ENCODE measurements around the gene OFD1.

Gene OFD1

GRCh38 chrX:13733506-13733905 is 1.0 kb upstream of the OFD1 start:
- H3K4ac ChIP-seq (ENCODE audit: low read depth, low read length): no peak overlapping the region
- H3K23ac ChIP-seq (ENCODE audit: low read length): no peak overlapping the region
- WGBS (ENCODE audit: extremely low coverage, insufficient coverage, insufficient read length): no CpG with 5 or more reads among the region's 4 CpGs
- no peak overlapping the region for H2BK120ac ChIP-seq (ENCODE audit: insufficient read depth, low read length, poor library complexity)
- H3K27ac ChIP-seq (ENCODE audit: low read depth, low read length): no peak overlapping the region
- no peak overlapping the region for H3K14ac ChIP-seq (ENCODE audit: low read length)
- peaks cover 7% of the 10 kb centered on the region for H3K79me1 ChIP-seq (ENCODE audit: low read length)
- peak overlapping the region; percentile 57 for H3K4me2 ChIP-seq (ENCODE audit: low read length)
- no peaks in the 10 kb centered on the region for H3K27me3 ChIP-seq (ENCODE audit: insufficient read depth, low read length)
- no peak overlapping the region for H3K4me3 ChIP-seq (ENCODE audit: low read depth, low read length)
- H4K91ac ChIP-seq (ENCODE audit: low read depth, low read length): no peak overlapping the region
- H2AFZ ChIP-seq (ENCODE audit: insufficient read depth, low read length, poor library complexity): no peak overlapping the region
- peaks cover 8% of the 10 kb centered on the region for H3K79me2 ChIP-seq (ENCODE audit: control insufficient read depth, insufficient read depth, low read length, poor library complexity)
- no peak overlapping the region for H3K9ac ChIP-seq (ENCODE audit: low read length)
- no peak overlapping the region for H2AK5ac ChIP-seq (ENCODE audit: low read length)
- no peak overlapping the region for H4K12ac ChIP-seq (ENCODE audit: low read depth, low read length)
- no peak overlapping the region for H4K8ac ChIP-seq (ENCODE audit: low read depth, low read length)
- no peak for DNase-seq
- no peaks in the 10 kb centered on the region for H3K9me3 ChIP-seq (ENCODE audit: insufficient read depth, low read depth, low read length)
- H3K4me1 ChIP-seq (ENCODE audit: control insufficient read depth in 1 of 2, insufficient read depth in 2 of 2, low read length in 2 of 2): peaks cover 0 to 3% of the 10 kb centered on the region in 2 experiments
- H3K36me3 ChIP-seq (ENCODE audit: control insufficient read depth in 1 of 2, insufficient read depth in 2 of 2, low read length in 2 of 2): peaks cover 0 to 3% of the 10 kb centered on the region in 2 experiments
- no peak overlapping the region for H2BK5ac ChIP-seq (ENCODE audit: low read depth, low read length, poor library complexity)
- H2BK12ac ChIP-seq (ENCODE audit: low read length): no peak overlapping the region
- H3K18ac ChIP-seq (ENCODE audit: low read length): no peak overlapping the region

- Histone ChIP-seq H3K27me3 (ENCODE audit: insufficient read depth, low read length) (no peaks in the 10 kb centered on the region), H3K4ac (ENCODE audit: low read depth, low read length) (no peak overlapping the region), H3K79me1 (ENCODE audit: low read length) (no peaks in the 10 kb centered on the region), H3K9ac (ENCODE audit: low read length) (no peak overlapping the region), H4K12ac (ENCODE audit: low read depth, low read length) (no peak overlapping the region), H3K4me3 (ENCODE audit: low read depth, low read length) (no peak overlapping the region), H4K91ac (ENCODE audit: low read depth, low read length) (no peak overlapping the region), H3K4me2 (ENCODE audit: low read length) (no peak overlapping the region), H3K9me3 (ENCODE audit: insufficient read depth, low read depth, low read length) (no peaks in the 10 kb centered on the region), H3K36me3 (ENCODE audit: control insufficient read depth in 1 of 2, insufficient read depth in 2 of 2, low read length in 2 of 2) (peaks cover 3 to 9% of the 10 kb centered on the region in 2 experiments), H3K23ac (ENCODE audit: low read length) (no peak overlapping the region), H2BK5ac (ENCODE audit: low read depth, low read length, poor library complexity) (peak overlapping the region; percentile 2), H2AFZ (ENCODE audit: insufficient read depth, low read length, poor library complexity) (no peak overlapping the region), H2AK5ac (ENCODE audit: low read length) (no peak overlapping the region), H3K18ac (ENCODE audit: low read length) (no peak overlapping the region), H4K8ac (ENCODE audit: low read depth, low read length) (no peak overlapping the region), H2BK12ac (ENCODE audit: low read length) (no peak overlapping the region), H3K27ac (ENCODE audit: low read depth, low read length) (peak overlapping the region; percentile 10), H3K79me2 (ENCODE audit: control insufficient read depth, insufficient read depth, low read length, poor library complexity) (no peaks in the 10 kb centered on the region), H3K14ac (ENCODE audit: low read length) (no peak overlapping the region), H2BK120ac (ENCODE audit: insufficient read depth, low read length, poor library complexity) (no peak overlapping the region), H3K4me1 (ENCODE audit: control insufficient read depth in 1 of 2, insufficient read depth in 2 of 2, low read length in 2 of 2) (no peaks in the 10 kb centered on the region)
- WGBS (ENCODE audit: extremely low coverage, insufficient coverage, insufficient read length): no CpG with 5 or more reads among the region's 6 CpGs
- DNase-seq: no peak
Observed at GRCh38 chrX:13741695-13742094, 7.1 kb downstream of the OFD1 start.

DNA sequence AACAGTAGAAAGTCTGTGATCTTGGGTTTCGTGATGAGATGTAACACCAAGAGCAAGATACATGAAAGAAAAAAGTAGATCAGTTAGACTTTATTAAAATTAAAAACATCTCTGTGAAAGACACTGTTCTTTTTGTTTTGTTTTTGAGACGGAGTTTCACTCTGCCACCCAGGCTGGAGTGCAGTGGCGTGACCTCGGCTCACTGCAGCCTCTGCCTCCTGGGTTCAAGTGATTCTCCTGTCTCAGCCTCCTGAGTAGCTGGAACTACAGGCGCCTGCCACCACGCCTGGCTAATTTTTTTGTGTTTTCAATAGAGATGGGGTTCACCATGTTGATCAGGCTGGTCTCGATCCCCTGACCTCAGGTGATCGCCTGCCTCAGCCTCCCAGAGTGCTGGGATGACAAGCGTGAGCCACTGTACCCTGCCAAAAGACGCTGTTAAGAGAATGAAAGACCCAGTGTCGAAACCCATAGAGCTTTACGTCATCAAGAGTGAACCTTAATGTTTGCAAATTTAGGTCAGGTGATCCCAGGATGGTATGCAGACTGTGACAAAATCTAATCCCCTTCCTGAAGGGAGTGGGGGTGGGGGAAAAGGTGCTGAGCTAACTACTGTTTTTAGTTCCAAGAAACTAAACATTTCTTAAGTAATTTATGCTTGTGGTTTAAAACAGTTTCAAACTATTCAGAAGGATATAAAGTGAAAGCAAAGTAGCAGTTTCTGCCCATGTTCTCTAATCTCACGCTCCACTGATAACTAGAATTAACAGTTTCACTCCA is 8.0 kb downstream of the OFD1 start:
- Histone ChIP-seq H3K18ac (ENCODE audit: low read length) (no peak overlapping the region), H2AK5ac (ENCODE audit: low read length) (no peak overlapping the region), H3K4me2 (ENCODE audit: low read length) (no peak overlapping the region), H3K9me3 (ENCODE audit: insufficient read depth, low read depth, low read length) (no peaks in the 10 kb centered on the region), H3K14ac (ENCODE audit: low read length) (no peak overlapping the region), H3K36me3 (ENCODE audit: control insufficient read depth in 1 of 2, insufficient read depth in 2 of 2, low read length in 2 of 2) (peaks cover 3 to 13% of the 10 kb centered on the region in 2 experiments), H3K79me1 (ENCODE audit: low read length) (no peaks in the 10 kb centered on the region), H3K27me3 (ENCODE audit: insufficient read depth, low read length) (no peaks in the 10 kb centered on the region), H2BK12ac (ENCODE audit: low read length) (no peak overlapping the region), H3K9ac (ENCODE audit: low read length) (no peak overlapping the region), H3K4me1 (ENCODE audit: control insufficient read depth in 1 of 2, insufficient read depth in 2 of 2, low read length in 2 of 2) (no peaks in the 10 kb centered on the region), H3K23ac (ENCODE audit: low read length) (no peak overlapping the region), H2AFZ (ENCODE audit: insufficient read depth, low read length, poor library complexity) (no peak overlapping the region), H3K79me2 (ENCODE audit: control insufficient read depth, insufficient read depth, low read length, poor library complexity) (no peaks in the 10 kb centered on the region), H4K91ac (ENCODE audit: low read depth, low read length) (peak overlapping the region; percentile 47), H4K8ac (ENCODE audit: low read depth, low read length) (peak overlapping the region; percentile 28), H4K12ac (ENCODE audit: low read depth, low read length) (no peak overlapping the region), H2BK5ac (ENCODE audit: low read depth, low read length, poor library complexity) (no peak overlapping the region), H3K4ac (ENCODE audit: low read depth, low read length) (no peak overlapping the region), H2BK120ac (ENCODE audit: insufficient read depth, low read length, poor library complexity) (peak overlapping the region; percentile 51), H3K4me3 (ENCODE audit: low read depth, low read length) (no peak overlapping the region), H3K27ac (ENCODE audit: low read depth, low read length) (no peak overlapping the region)
- no CpG with 5 or more reads among the region's 13 CpGs for WGBS (ENCODE audit: extremely low coverage, insufficient coverage, insufficient read length)
- no peak for DNase-seq

- Histone ChIP-seq H3K4me3 (ENCODE audit: low read depth, low read length) (no peak overlapping the region), H3K27ac (ENCODE audit: low read depth, low read length) (no peak overlapping the region), H2BK5ac (ENCODE audit: low read depth, low read length, poor library complexity) (no peak overlapping the region), H2AK5ac (ENCODE audit: low read length) (no peak overlapping the region), H3K23ac (ENCODE audit: low read length) (no peak overlapping the region), H3K27me3 (ENCODE audit: insufficient read depth, low read length) (no peaks in the 10 kb centered on the region), H2BK12ac (ENCODE audit: low read length) (no peak overlapping the region), H4K12ac (ENCODE audit: low read depth, low read length) (no peak overlapping the region), H3K4me1 (ENCODE audit: control insufficient read depth in 1 of 2, insufficient read depth in 2 of 2, low read length in 2 of 2) (no peaks in the 10 kb centered on the region), H3K18ac (ENCODE audit: low read length) (no peak overlapping the region), H3K9me3 (ENCODE audit: insufficient read depth, low read depth, low read length) (no peaks in the 10 kb centered on the region), H2BK120ac (ENCODE audit: insufficient read depth, low read length, poor library complexity) (no peak overlapping the region), H3K4ac (ENCODE audit: low read depth, low read length) (no peak overlapping the region), H2AFZ (ENCODE audit: insufficient read depth, low read length, poor library complexity) (no peak overlapping the region), H3K14ac (ENCODE audit: low read length) (no peak overlapping the region), H3K36me3 (ENCODE audit: control insufficient read depth in 1 of 2, insufficient read depth in 2 of 2, low read length in 2 of 2) (peaks cover 8 to 22% of the 10 kb centered on the region in 2 experiments), H4K91ac (ENCODE audit: low read depth, low read length) (no peak overlapping the region), H3K79me2 (ENCODE audit: control insufficient read depth, insufficient read depth, low read length, poor library complexity) (no peaks in the 10 kb centered on the region), H3K79me1 (ENCODE audit: low read length) (no peaks in the 10 kb centered on the region), H4K8ac (ENCODE audit: low read depth, low read length) (no peak overlapping the region), H3K9ac (ENCODE audit: low read length) (no peak overlapping the region), H3K4me2 (ENCODE audit: low read length) (no peak overlapping the region)
- WGBS (ENCODE audit: extremely low coverage, insufficient coverage, insufficient read length): no CpG with 5 or more reads among the region's 2 CpGs
- peak in 1 of 2 donors; percentile 50 for DNase-seq
Observed at GRCh38 chrX:13747836-13748235, 13.3 kb downstream of the OFD1 start.
